Stimulated activated naive CD8-positive, alpha-beta T cell treated with anti-CD3 and anti-CD28 coated beads, Interleukin-15, Interleukin-2, amounts not matched to agents 100 U/mL and 50 U/mL, for 24 hours (primary cell): ENCODE results near the gene TFRC.
A peak's percentile ranks its signal among the peaks of the same experiment; 100 is the strongest.
"Not testable (repeated sequence)": the region's sequence is repeated elsewhere in the genome, so short reads cannot be mapped to it uniquely, and the experiment has no call there.

Experiments
- ATAC-seq: fragments of 150-1000 bp; cut with Tn5 transposase; one replicate; pipeline ENCODE4 v1.10.0; 2021
- DNase-seq: peaks from one replicate; pipeline ENCODE4 v3.0.0; 2021

The TFRC gene

GRCh38 chr3:196081002-196081833, 672 bp downstream of the TFRC start:
- DNase-seq = peak; percentile 65
- peak; percentile 56 for ATAC-seq

- DNase-seq, ATAC-seq: not testable (repeated sequence)
Observed at GRCh38 chr3:196080101-196080846, 1.6 kb downstream of the TFRC start.

GRCh38 chr3:196079682-196080081, 2.2 kb downstream of the TFRC start:
- ATAC-seq (no peak), DNase-seq (no peak)

GRCh38 chr3:196075013-196075412, 6.9 kb downstream of the TFRC start:
- no peak for DNase-seq
- no peak for ATAC-seq

DNA sequence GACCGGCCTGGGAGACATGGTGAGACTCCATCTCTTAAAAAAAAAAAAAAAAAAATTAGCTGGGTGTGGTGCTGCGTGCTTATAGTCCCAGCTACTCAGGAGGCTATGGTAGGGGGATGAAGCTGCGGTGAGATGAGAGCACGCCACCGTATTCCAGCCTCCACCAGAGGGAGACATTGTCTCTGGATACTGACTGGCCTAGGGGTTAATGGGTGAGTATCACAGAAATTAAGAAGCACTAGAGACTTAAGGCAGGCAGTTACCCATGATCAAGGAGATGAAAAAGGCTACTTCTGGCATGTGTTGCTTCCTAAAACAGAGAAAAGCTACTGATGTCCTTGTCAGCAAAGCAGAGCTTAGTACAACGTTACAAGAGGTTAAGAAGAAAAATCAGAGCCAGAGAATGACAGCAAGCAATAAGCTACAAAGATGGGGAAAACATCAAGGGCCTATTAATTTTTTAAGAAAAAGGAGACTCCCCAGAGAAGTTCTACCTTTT, 8.6 kb downstream of the TFRC start:
- DNase-seq (peak; percentile 64), ATAC-seq (peak; percentile 93)

GRCh38 chr3:196072313-196072712, 9.6 kb downstream of the TFRC start:
- ATAC-seq (no peak), DNase-seq (no peak)

DNA sequence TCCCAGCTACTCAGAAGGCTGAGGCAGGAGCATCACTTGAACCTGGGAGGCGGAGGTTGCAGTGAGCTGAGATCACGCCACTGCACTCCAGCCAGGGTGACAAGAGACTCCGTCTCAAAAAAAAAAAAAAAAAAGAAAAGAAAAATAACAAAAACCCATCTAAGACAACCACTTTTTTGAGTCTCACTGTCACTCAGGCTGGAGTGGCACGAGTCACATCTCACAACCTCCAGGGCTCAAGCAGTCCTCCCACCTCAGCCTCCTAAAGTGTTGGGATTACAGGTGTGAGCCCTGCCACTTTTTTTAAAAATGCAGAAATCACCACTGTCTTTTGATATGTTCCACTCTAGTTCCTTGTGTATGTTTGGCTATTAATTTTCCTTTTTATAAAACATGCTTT, 13.1 kb downstream of the TFRC start:
- DNase-seq = not testable (repeated sequence)

GRCh38 chr3:196067439-196067838, 14.5 kb downstream of the TFRC start:
- ATAC-seq = no peak
- DNase-seq = no peak

More for the DNA sequence above, 13.1 kb downstream of the TFRC start:
- ATAC-seq = not testable (repeated sequence)

GRCh38 chr3:196063971-196064370, 17.9 kb downstream of the TFRC start:
- ATAC-seq (no peak), DNase-seq (no peak)

DNA sequence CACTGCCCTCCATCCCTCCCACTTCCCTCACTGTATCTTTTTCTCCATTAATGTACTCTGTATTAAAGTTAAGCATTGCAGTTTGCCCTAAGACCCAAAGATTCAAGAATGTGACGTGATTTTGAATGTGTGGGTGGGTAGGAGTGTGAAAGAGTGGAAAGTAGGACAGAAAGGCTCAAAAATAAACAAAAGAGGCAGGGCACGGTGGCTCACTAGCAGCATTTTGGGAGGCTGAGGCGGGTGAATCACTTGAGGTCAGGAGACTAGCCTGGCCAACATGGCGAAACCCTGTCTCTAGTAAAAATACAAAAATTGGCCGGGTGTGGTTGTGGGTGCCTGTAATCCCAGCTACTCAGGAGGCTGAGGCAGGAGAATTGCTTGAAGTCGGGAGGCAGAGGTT, 18.4 kb downstream of the TFRC start:
- ATAC-seq (peak; percentile 11), DNase-seq (no peak)

GRCh38 chr3:196063049-196063448, 18.8 kb downstream of the TFRC start:
- no peak for ATAC-seq
- DNase-seq = no peak

GRCh38 chr3:196060834-196061233, 21.1 kb downstream of the TFRC start:
- ATAC-seq (no peak), DNase-seq (no peak)

DNA sequence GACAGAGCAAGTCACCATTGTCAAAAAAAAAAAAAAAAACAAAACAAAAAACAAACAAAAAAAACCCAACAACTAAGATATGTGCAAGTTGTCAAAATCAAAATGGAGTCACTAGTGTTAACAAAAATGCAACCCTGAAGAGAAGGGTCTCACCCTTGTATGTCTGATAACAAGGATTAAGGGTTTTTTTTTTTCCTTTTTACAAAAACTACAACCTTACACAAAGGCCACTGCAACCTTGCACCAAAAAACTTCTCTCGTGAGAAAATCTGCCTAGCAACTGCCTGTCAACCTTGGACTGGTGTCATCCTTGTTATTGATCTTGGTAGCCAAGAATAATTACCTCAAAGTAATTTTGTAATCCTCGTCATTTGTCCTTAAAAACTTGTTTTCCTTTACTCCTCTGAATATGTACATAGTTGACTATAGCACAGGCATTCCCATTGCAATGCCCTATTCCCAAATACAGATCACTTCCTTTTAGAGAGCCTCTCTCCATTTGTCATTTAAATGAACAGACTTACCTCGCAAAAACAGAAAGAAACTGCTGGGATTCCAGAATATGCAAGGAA, 24.0 kb downstream of the TFRC start:
- ATAC-seq (no peak), DNase-seq (no peak)

DNA sequence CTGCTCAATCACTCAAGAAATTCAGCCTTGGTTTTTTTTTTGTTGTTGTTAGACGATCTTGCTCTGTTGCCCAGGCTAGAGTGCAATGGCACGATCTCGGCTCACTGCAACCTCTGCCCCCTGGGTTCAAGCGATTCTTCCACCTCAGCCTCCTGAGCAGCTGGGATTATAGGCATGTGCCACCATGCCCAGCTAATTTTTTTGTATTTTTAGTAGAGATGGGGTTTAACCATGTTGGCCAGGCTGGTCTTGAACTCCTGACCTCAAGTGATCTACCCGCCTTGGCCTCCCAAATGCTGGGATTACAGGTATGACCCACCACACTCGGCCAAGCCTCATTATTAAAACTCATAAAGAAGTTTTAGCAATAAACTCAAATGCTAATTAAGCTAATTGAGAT, 25.5 kb downstream of the TFRC start:
- not testable (repeated sequence) for ATAC-seq, DNase-seq

GRCh38 chr3:196055683-196056270, 26.1 kb downstream of the TFRC start:
- peak; percentile 44 for ATAC-seq
- no peak for DNase-seq

DNA sequence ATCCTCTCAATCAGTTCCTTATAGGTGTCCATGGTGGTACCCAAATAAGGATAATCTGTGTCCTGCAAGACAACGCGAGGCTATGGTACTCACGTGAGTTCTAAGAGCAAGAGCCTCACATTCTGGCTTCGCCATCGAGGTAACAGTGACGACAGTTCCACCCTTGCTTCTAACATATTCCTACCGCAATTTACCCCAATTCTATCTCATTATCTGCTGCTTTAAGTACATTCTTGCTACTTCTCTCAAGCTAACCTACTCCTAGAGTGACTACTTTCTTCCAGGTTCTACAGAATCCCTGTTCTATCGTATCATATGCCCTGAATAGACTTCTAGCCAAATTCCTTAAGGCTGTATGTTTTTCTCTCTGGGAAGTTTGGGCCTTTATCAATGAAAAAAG, 26.6 kb downstream of the TFRC start:
- DNase-seq = no peak
- ATAC-seq = no peak

- no peak for ATAC-seq
Observed at GRCh38 chr3:196054661-196055060, 27.2 kb downstream of the TFRC start.

GRCh38 chr3:196053487-196053886, 28.4 kb downstream of the TFRC start:
- DNase-seq (no peak), ATAC-seq (no peak)

More at GRCh38 chr3:196054661-196055060, 27.2 kb downstream of the TFRC start:
- DNase-seq = no peak

DNA sequence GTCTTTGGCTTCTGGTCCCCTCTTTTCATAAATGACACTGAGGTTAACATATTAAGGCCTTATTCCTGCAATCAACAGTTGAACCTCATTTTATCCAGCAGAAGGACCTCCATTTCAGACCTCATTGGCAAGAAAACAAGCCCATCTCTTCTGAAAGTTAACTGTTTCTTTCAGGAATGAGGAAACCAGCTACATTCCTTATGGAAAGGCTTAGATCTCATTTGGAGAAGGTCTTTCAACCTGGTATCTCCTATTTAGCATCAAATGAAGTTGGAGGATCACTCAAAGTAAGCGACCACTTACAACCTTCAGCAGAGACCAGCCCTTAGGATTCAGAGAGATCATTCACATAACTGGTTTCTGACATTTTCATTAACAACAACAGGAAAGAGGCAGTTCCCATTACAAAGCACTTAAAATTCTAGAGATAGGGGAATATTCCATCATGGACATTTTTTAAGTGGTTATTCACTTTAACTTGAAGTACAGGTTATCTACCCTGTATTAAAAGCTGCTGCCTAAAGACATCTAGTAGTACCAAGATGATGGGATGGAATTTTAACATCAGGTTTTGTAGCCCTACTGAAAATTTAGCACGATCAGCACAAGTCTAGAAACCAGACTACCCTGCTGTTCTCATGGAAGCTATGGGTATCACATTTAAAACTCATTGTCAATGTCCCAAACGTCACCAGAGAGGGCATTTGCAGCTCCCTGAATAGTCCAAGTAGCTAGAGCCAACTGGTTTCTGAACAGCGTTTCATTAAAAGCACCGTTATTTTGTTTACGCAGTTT, 30.4 kb downstream of the TFRC start:
- no peak for DNase-seq

GRCh38 chr3:196050597-196050996, 31.3 kb downstream of the TFRC start:
- DNase-seq (no peak), ATAC-seq (no peak)

More for the DNA sequence above, 30.4 kb downstream of the TFRC start:
- ATAC-seq = no peak

DNA sequence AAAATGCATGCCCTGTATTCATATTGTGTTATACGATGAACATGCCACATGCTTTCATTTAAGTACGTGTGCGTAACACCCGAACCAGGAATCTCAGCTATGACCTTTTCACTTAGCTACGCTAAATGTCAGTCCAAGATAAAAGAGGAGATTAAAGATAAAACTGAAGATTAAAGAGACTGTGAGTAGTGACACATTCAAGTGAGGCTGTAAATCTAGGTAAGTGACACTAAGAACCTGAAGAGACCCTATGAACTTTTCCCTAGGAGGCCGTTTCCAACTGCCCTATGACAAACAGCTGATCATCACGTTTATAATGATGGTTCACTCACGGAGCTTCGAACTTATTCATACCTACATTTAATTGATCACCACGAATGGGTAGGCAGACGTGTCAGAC, 32.2 kb downstream of the TFRC start:
- DNase-seq = no peak
- ATAC-seq = peak; percentile 65
